Measurements from ENCODE around the gene MPZL3.
"Not testable (repeated sequence)": the region's sequence is repeated elsewhere in the genome, so short reads cannot be mapped to it uniquely, and the experiment has no call there.

Gene MPZL3

DNA sequence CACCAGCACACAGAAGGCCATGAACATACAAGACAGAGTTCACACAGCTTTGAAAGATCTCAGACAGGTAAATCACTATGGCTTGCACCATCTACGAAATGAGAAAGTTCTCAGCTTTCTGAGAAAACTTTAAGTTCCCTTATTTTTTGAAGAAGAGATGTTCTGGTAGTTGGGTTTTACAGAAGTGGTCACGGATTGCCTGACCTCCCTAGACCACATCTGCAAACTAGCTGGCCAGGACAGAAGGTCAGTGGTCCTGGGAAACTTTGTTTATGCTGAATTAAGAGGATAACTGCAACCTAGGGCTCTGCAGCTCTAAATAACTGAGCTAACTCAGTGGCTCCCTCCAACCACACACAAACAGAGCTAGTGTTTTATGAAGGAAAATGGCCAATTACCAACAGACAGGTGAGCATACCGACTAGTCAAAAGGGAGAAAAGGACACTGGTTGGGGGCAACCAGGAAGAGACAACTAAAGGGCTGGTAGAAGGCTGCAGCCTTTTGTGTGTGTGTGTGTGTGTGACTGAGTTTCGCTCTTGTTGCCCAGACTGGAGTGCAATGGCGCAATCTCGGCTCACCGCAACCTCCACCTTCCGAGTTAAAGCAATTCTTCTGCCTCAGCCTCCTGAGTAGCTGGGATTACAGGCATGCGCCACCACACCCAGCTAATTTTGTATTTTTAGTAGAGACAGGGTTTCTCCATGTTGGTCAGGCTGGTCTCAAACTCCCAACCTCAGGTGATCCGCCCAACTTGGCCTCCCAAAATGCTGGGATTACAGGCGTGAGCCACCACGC is 67.2 kb downstream of the MPZL3 start:
- no peak overlapping the region for H3K27ac ChIP-seq
- TF ChIP-seq CTCF (IDR thresholded peaks at IDR 0.05), result no peak
- no peak for TF ChIP-seq ZFX (IDR thresholded peaks at IDR 0.05; ENCODE audit: borderline replicate concordance)

GRCh38 chr11:118183691-118184090 is 68.5 kb downstream of the MPZL3 start:
- H3K27ac ChIP-seq, result not testable (repeated sequence)

GRCh38 chr11:118180300-118180703 is 71.9 kb downstream of the MPZL3 start:
- H3K27ac ChIP-seq, result no peak overlapping the region
- no peak for TF ChIP-seq ZFX (IDR thresholded peaks at IDR 0.05; ENCODE audit: borderline replicate concordance)
- no peak for TF ChIP-seq CTCF (IDR thresholded peaks at IDR 0.05)

GRCh38 chr11:118176778-118177134 is 75.4 kb downstream of the MPZL3 start:
- TF ChIP-seq ZFX (IDR thresholded peaks at IDR 0.05; ENCODE audit: borderline replicate concordance) (no peak), CTCF (IDR thresholded peaks at IDR 0.05) (no peak)
- H3K27ac ChIP-seq, result no peak overlapping the region
